Fibroblast of skin of abdomen (primary cell): ENCODE measurements around the gene RAB40C. TPM values are rescaled to one million over a fixed set of nuclear protein-coding genes. Genes with fewer than 3 reads are reported as not detected.
A peak's percentile ranks its signal among the peaks of the same experiment; 100 is the strongest.

Experiments
- DNase-seq: peaks from one replicate; pipeline ENCODE4 v3.0.0-alpha.2; 2013
- polyA plus RNA-seq, 2 experiments: library from polyadenylated mRNA; unstranded; fragments of 120-200 nt; gene quantifications; one replicate each; pipeline ENCODE4 v1.2.1, GENCODE V29; 2013; ENCODE audit not compliant: insufficient read length in 2 of 2

Gene RAB40C
- polyA plus RNA-seq (2013, experiment 1 of 2; ENCODE audit: insufficient read length), result 13.3 TPM
- 14.0 TPM for polyA plus RNA-seq (2013, experiment 2 of 2; ENCODE audit: insufficient read length)

GRCh38 chr16:589658-590187, at the start of gene RAB40C:
TSS of gene RAB40C (plus strand) at chr16:590066. CDS start at chr16:590292, 226 bp downstream.
- peak; percentile 98 for DNase-seq

GRCh38 chr16:540645-541340, 49.1 kb upstream of the RAB40C start:
- DNase-seq, result no peak

GRCh38 chr16:543301-544164, 46.3 kb upstream of the RAB40C start:
- DNase-seq, result no peak

GRCh38 chr16:544517-544916, 45.3 kb upstream of the RAB40C start:
- DNase-seq, result no peak

- DNase-seq, result no peak
Measured at GRCh38 chr16:546909-547770, 42.7 kb upstream of the RAB40C start.

GRCh38 chr16:548586-548985, 41.3 kb upstream of the RAB40C start:
- DNase-seq, result no peak

- DNase-seq, result no peak
Measured at GRCh38 chr16:549544-550263, 40.2 kb upstream of the RAB40C start.

- DNase-seq, result no peak
Measured at GRCh38 chr16:551210-551609, 38.7 kb upstream of the RAB40C start.

- no peak for DNase-seq
Measured at GRCh38 chr16:552171-552570, 37.7 kb upstream of the RAB40C start.

- no peak for DNase-seq
Measured at GRCh38 chr16:553601-554296, 36.1 kb upstream of the RAB40C start.

- no peak for DNase-seq
Measured at GRCh38 chr16:554297-554621, 35.6 kb upstream of the RAB40C start.

- DNase-seq, result no peak
Measured at GRCh38 chr16:554640-555365, 35.1 kb upstream of the RAB40C start.

- DNase-seq, result no peak
Measured at GRCh38 chr16:555528-556473, 34.1 kb upstream of the RAB40C start.

- no peak for DNase-seq
Measured at GRCh38 chr16:556474-557173, 33.2 kb upstream of the RAB40C start.

GRCh38 chr16:557463-558297, 32.2 kb upstream of the RAB40C start:
- DNase-seq, result no peak

- no peak for DNase-seq
Measured at GRCh38 chr16:558298-559020, 31.4 kb upstream of the RAB40C start.

GRCh38 chr16:559021-559380, 30.9 kb upstream of the RAB40C start:
- no peak for DNase-seq
